Keratinocyte (primary cell): ENCODE results near the gene NEUROG1. TPM values are rescaled to one million over a fixed set of nuclear protein-coding genes. Genes with fewer than 3 reads are reported as not detected.

Experiments
- DNase-seq: peaks from one replicate; pipeline ENCODE4 v3.0.0-alpha.2; 2011; ENCODE audit warnings: low read depth, missing footprints, low spot score
- FAIRE-seq: peaks from 2 replicates; lab custom pipeline; 2011; peaks lifted over from hg19 to GRCh38; lab: Jason Lieb, UNC
- H2AFZ ChIP-seq: 2 replicates; pipeline ENCODE4 v1.6.0; 2012; ENCODE audit warnings: low read length, control low read depth, inconsistent platforms; ENCODE audit not compliant: control insufficient read depth
- H3K27ac ChIP-seq: 2 replicates; pipeline ENCODE4 v1.5.1; 2011; ENCODE audit warnings: low read length; ENCODE audit not compliant: control insufficient read depth, insufficient read depth
- H3K27me3 ChIP-seq: 3 replicates; pipeline ENCODE4 v1.6.0; 2011; ENCODE audit warnings: low read length; ENCODE audit not compliant: control insufficient read depth, insufficient read depth; ENCODE audit errors: extremely low read depth
- H3K36me3 ChIP-seq, 2 experiments: 2 replicates in 1 of 2; 3 replicates in 1 of 2; pipeline ENCODE4 v1.5.1; 2011; ENCODE audit warnings: low read length in 2 of 2, mild to moderate bottlenecking in 1 of 2; ENCODE audit not compliant: control insufficient read depth in 2 of 2, insufficient read depth in 2 of 2; ENCODE audit errors: extremely low read depth in 1 of 2
- H3K4me1 ChIP-seq: 3 replicates; pipeline ENCODE4 v1.5.1; 2011; ENCODE audit warnings: low read length; ENCODE audit not compliant: control insufficient read depth, insufficient read depth; ENCODE audit errors: extremely low read depth
- H3K4me2 ChIP-seq: 3 replicates; pipeline ENCODE4 v1.6.0; 2011; ENCODE audit warnings: low read depth, low read length; ENCODE audit not compliant: control insufficient read depth, insufficient read depth; ENCODE audit errors: extremely low read depth
- H3K4me3 ChIP-seq, 3 experiments: fragments of 200-600 bp in 1 of 3; sonication (generic) in 1 of 3; 2 replicates in 2 of 3; 3 replicates in 1 of 3; pipeline ENCODE4 v1.5.1; 2011 to 2016; ENCODE audit warnings: low read length in 3 of 3, mild to moderate bottlenecking in 3 of 3, control low read depth in 2 of 3, inconsistent platforms in 1 of 3, low read depth in 1 of 3, mixed read lengths in 1 of 3, mixed run types in 1 of 3, moderate library complexity in 1 of 3; ENCODE audit not compliant: control insufficient read depth in 2 of 3, insufficient read depth in 2 of 3; ENCODE audit errors: extremely low read depth in 1 of 3
- H3K79me2 ChIP-seq: 2 replicates; pipeline ENCODE4 v1.6.0; 2012; ENCODE audit warnings: low read length; ENCODE audit not compliant: control insufficient read depth, insufficient read depth
- H3K9ac ChIP-seq: 3 replicates; pipeline ENCODE4 v1.6.0; 2011; ENCODE audit warnings: low read length; ENCODE audit not compliant: control insufficient read depth, insufficient read depth; ENCODE audit errors: extremely low read depth
- H3K9me1 ChIP-seq: 3 replicates; pipeline ENCODE4 v1.6.0; 2011; ENCODE audit warnings: low read length; ENCODE audit not compliant: control insufficient read depth, insufficient read depth; ENCODE audit errors: extremely low read depth
- H3K9me3 ChIP-seq: 2 replicates; pipeline ENCODE4 v1.5.1; 2012; ENCODE audit warnings: low read depth, low read length; ENCODE audit not compliant: control insufficient read depth
- H4K20me1 ChIP-seq: 3 replicates; pipeline ENCODE4 v1.6.0; 2011; ENCODE audit warnings: low read length; ENCODE audit not compliant: control insufficient read depth, insufficient read depth; ENCODE audit errors: extremely low read depth
- EZH2 ChIP-seq: IDR thresholded peaks from one replicate; pipeline ENCODE4 v1.6.1; 2012; ENCODE audit warnings: inconsistent platforms, mild to moderate bottlenecking, low read length, moderate library complexity
- dilution Hi-C: fragments of 300-500 bp; cut with MboI; formaldehyde crosslinking; loops from one replicate; pipeline ENCODE4 v1.7.0; 2020; ENCODE audit warnings: low sequenced_read_pairs; ENCODE audit not compliant: extremely low pct_ligation_motif_present
- polyA plus RNA-seq, 5 experiments: library from polyadenylated mRNA; depleted of rRNA in 3 of 5; stranded (reverse) in 3 of 5; stranded (forward) in 1 of 5; unstranded in 1 of 5; fragments of >200 nt; gene quantifications; 1 replicate in 1 of 5; 2 replicates in 3 of 5; 3 replicates in 1 of 5; pipeline versions ENCODE4 v1.2.1 to v1.2.3, GENCODE V29; 2011 to 2012; ENCODE audit warnings: missing spikeins in 2 of 5, low read depth in 1 of 5, low replicate concordance in 1 of 5
- TF ChIP-seq, protein P1 (sequence below), 3 experiments: IDR thresholded peaks in 1 of 3; conservative IDR thresholded peaks in 1 of 3; optimal IDR thresholded peaks in 1 of 3; 2 replicates in 2 of 3; 3 replicates in 1 of 3; pipeline versions ENCODE3 to v1.5.1; 2011; ENCODE audit warnings: low read length in 3 of 3, mild to moderate bottlenecking in 3 of 3, moderate library complexity in 2 of 3, control low read depth in 1 of 3, inconsistent platforms in 1 of 3; ENCODE audit not compliant: insufficient read depth in 2 of 3; ENCODE audit errors: extremely low read depth in 1 of 3

The NEUROG1 gene
- polyA plus RNA-seq, 1 donor (not counting 4 experiments of a cell fraction or from before 2014, with no cell fraction given), result not detected

DNA sequence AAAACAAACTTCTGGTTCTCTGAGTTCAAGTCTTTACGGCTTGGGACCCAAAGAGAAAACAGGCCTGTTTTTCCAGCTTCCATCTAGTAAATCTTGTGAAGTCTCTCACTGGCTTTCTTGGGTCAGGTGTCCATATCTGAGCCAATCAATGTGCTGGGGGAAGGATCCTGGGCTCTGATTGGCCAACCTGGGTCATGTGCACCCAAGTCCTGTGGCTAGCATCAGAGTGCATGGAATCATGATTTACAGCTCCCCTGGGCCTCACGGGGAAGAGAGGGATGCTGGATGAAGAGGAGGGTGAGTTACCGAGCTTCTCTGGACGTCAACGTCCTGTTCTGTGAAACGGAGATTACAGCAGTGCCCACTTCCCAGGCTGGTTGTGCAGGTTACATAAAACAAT is 23.6 kb upstream of the NEUROG1 start:
- dilution Hi-C loops, result loop anchor here (10.0 kb wide), 1 partner anchor 275 kb away; the partner anchor contains the start of gene SLC25A48

DNA sequence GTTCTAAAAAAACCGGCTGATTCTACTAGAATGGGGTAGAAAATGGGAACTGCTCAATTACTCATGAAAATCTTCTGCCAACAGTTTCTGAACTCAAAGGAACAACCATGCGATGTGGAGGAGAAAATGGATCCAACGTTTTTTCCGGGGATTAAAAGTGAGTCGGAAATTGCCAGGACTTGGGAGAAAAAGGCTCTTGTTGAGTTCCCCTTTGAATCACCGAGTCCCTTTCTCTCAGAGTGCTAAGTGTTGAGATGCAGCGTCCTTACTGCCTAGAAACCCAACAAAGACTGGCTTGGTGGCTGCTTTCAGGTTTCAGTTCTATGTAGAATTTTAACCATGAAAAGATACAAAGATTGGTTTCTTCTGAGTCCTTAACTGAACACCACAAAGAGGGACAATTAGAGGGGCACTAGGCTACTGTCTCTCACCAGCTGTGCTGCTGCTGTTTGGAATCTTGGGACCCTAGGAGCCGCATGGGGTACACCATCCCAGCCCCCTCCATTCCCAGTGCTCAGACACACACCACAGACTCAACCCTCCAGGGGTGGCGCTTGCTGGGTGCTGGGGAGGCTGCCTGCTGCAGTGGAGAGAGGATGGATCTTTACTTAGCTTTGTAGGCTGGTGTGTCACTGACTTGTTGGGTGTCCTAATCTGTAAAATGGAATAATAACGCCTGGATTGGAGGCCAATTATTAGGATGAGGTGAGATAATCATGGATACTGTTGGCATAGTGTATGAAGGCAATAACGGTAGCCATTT is 21.5 kb upstream of the NEUROG1 start:
- TF ChIP-seq EZH2, result no peak
- TF ChIP-seq, protein P1, sequence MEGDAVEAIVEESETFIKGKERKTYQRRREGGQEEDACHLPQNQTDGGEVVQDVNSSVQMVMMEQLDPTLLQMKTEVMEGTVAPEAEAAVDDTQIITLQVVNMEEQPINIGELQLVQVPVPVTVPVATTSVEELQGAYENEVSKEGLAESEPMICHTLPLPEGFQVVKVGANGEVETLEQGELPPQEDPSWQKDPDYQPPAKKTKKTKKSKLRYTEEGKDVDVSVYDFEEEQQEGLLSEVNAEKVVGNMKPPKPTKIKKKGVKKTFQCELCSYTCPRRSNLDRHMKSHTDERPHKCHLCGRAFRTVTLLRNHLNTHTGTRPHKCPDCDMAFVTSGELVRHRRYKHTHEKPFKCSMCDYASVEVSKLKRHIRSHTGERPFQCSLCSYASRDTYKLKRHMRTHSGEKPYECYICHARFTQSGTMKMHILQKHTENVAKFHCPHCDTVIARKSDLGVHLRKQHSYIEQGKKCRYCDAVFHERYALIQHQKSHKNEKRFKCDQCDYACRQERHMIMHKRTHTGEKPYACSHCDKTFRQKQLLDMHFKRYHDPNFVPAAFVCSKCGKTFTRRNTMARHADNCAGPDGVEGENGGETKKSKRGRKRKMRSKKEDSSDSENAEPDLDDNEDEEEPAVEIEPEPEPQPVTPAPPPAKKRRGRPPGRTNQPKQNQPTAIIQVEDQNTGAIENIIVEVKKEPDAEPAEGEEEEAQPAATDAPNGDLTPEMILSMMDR (optimal IDR thresholded peaks at IDR 0.05 in 1 of 3, IDR thresholded peaks at IDR 0.05 in 1 of 3, conservative IDR thresholded peaks at IDR 0.05 in 1 of 3; ENCODE audit: extremely low read depth in 1 of 3, insufficient read depth in 2 of 3, low read length in 3 of 3), result no peak
- dilution Hi-C loops, result loop anchor here (10.0 kb wide), 1 partner anchor 278 kb away; the partner anchor contains the start of gene SLC25A48

More for the DNA sequence above, 23.6 kb upstream of the NEUROG1 start:
- Histone ChIP-seq H3K9me1 (no peaks in the 10 kb centered on the region), H3K4me2 (no peak overlapping the region), H3K79me2 (no peaks in the 10 kb centered on the region), H3K4me1 (no peaks in the 10 kb centered on the region), H3K27me3 (peaks cover 9% of the 10 kb centered on the region), H3K36me3 (no peaks in the 10 kb centered on the region), H3K27ac (no peak overlapping the region), H3K9me3 (no peaks in the 10 kb centered on the region), H3K9ac (no peak overlapping the region), H3K4me3 (no peak overlapping the region), H2AFZ (no peak overlapping the region), H4K20me1 (no peaks in the 10 kb centered on the region)
- no peak for FAIRE-seq
- TF ChIP-seq, protein P1 (optimal IDR thresholded peaks at IDR 0.05 in 1 of 3, IDR thresholded peaks at IDR 0.05 in 1 of 3, conservative IDR thresholded peaks at IDR 0.05 in 1 of 3; ENCODE audit: extremely low read depth in 1 of 3, insufficient read depth in 2 of 3, low read length in 3 of 3), result no peak
- no peak for TF ChIP-seq EZH2
- DNase-seq, result no peak

More for the DNA sequence above, 21.5 kb upstream of the NEUROG1 start:
- H3K4me3 ChIP-seq, result no peak overlapping the region
- no peaks in the 10 kb centered on the region for H4K20me1 ChIP-seq
- no peak overlapping the region for H3K4me2 ChIP-seq
- H3K27ac ChIP-seq, result no peak overlapping the region
- no peak overlapping the region for H2AFZ ChIP-seq
- peaks cover 4% of the 10 kb centered on the region for H3K4me1 ChIP-seq
- no peaks in the 10 kb centered on the region for H3K36me3 ChIP-seq
- H3K27me3 ChIP-seq, result peaks cover 9% of the 10 kb centered on the region
- no peaks in the 10 kb centered on the region for H3K9me3 ChIP-seq
- FAIRE-seq (no peak), DNase-seq (no peak)
- H3K79me2 ChIP-seq, result no peaks in the 10 kb centered on the region
- no peaks in the 10 kb centered on the region for H3K9me1 ChIP-seq
- H3K9ac ChIP-seq, result no peak overlapping the region
